GM12878 (cell line): Measurements from ENCODE around the gene PLEKHA5. TPM values are rescaled to one million over a fixed set of nuclear protein-coding genes. Genes with fewer than 3 reads are reported as not detected.

Experiments
- ATAC-seq: fragments of 200-7000 bp; cut with Tn5 transposase; 3 replicates; pipeline ENCODE4 v1.9.1; 2020; ENCODE audit warnings: mild to moderate bottlenecking, moderate library complexity
- BruUV-seq: library from RNA; stranded (reverse); fragments of 400-500 nt; replicated peaks from 2 replicates; lab custom pipeline; 2021; lab: Mats Ljungman, UMichigan
- CTCF ChIA-PET: fragments of 300-600 bp; sonication (Branson Sonifier 250); formaldehyde crosslinking; extraction: SDS; loops from one replicate; lab custom pipeline; 2021; ENCODE audit warnings: inconsistent platforms; lab: Yijun Ruan, JAX
- POLR2A ChIA-PET: fragments of 350-600 bp; formaldehyde crosslinking; extraction: SDS; loops from one replicate; lab custom pipeline; 2021; ENCODE audit warnings: inconsistent platforms; lab: Charles Lee
- RAD21 ChIA-PET: fragments of 300-600 bp; sonication (Branson Sonifier 250); formaldehyde crosslinking; loops from one replicate; lab custom pipeline; 2023; ENCODE audit warnings: antibody characterized with exemption; ENCODE audit not compliant: unreplicated experiment; lab: Charles Lee
- SMC1A ChIA-PET: fragments of 300-600 bp; sonication (Branson Sonifier 250); formaldehyde crosslinking; loops from one replicate; lab custom pipeline; 2023; ENCODE audit not compliant: unreplicated experiment, uncharacterized antibody; lab: Charles Lee
- DNase-seq: peaks from one replicate; pipeline ENCODE4 v3.0.0-alpha.2; 2011; ENCODE audit warnings: low read depth, low spot score
- FAIRE-seq: peaks from 3 replicates; lab custom pipeline; 2011; peaks lifted over from hg19 to GRCh38; lab: Jason Lieb, UNC
- H2AFZ ChIP-seq: 2 replicates; pipeline ENCODE4 v1.6.0; 2011; ENCODE audit warnings: low read depth, low read length, control low read depth; ENCODE audit not compliant: control insufficient read depth
- H3K27ac ChIP-seq: 2 replicates; pipeline ENCODE4 v1.5.1; 2011; ENCODE audit warnings: control low read depth; ENCODE audit not compliant: control insufficient read depth, insufficient read depth
- H3K27me3 ChIP-seq, 2 experiments: replicated peaks in 1 of 2; 2 replicates each; pipeline versions ENCODE4 v1.6.0 to v1.6.1; 2011; ENCODE audit warnings: low read length in 1 of 2; ENCODE audit not compliant: control insufficient read depth in 2 of 2, insufficient read depth in 2 of 2
- H3K36me3 ChIP-seq, 2 experiments: 2 replicates each; pipeline ENCODE4 v1.5.1; 2011; ENCODE audit warnings: low read length in 1 of 2; ENCODE audit not compliant: control insufficient read depth in 2 of 2, insufficient read depth in 2 of 2
- H3K4me1 ChIP-seq: 2 replicates; pipeline ENCODE4 v1.6.1; 2011; ENCODE audit warnings: mild to moderate bottlenecking, low read length, moderate library complexity, mixed read lengths; ENCODE audit not compliant: control insufficient read depth, insufficient read depth
- H3K4me2 ChIP-seq: 2 replicates; pipeline ENCODE4 v1.6.0; 2011; ENCODE audit warnings: control low read depth; ENCODE audit not compliant: control insufficient read depth, insufficient read depth
- H3K4me3 ChIP-seq: fragments of 200-600 bp; sonication (generic); 2 replicates; pipeline ENCODE4 v1.5.1; 2016
- H3K79me2 ChIP-seq: 2 replicates; pipeline ENCODE4 v1.6.0; 2011; ENCODE audit warnings: low read length; ENCODE audit not compliant: control insufficient read depth, insufficient read depth
- H3K9ac ChIP-seq: 2 replicates; pipeline ENCODE4 v1.8.0; 2011; ENCODE audit warnings: low read length, control low read depth, mixed read lengths; ENCODE audit not compliant: control insufficient read depth, insufficient read depth
- H3K9me3 ChIP-seq: replicated peaks from 3 replicates; pipeline ENCODE4 v1.5.1; 2011; ENCODE audit warnings: mild to moderate bottlenecking, low read length; ENCODE audit not compliant: control insufficient read depth, insufficient read depth
- H4K20me1 ChIP-seq: 2 replicates; pipeline ENCODE4 v1.6.0; 2011; ENCODE audit not compliant: control insufficient read depth, insufficient read depth
- CREB1 ChIP-seq: IDR thresholded peaks from 2 replicates; pipeline ENCODE4 v1.6.1; 2012; ENCODE audit warnings: low read depth, mild to moderate bottlenecking, inconsistent platforms
- HCFC1 ChIP-seq: fragments of 150-350 bp; IDR thresholded peaks from 2 replicates; pipeline ENCODE4 v1.6.1; 2014; ENCODE audit warnings: low read length
- IRF3 ChIP-seq: fragments of 450-650 bp; IDR thresholded peaks from 2 replicates; pipeline ENCODE4 v1.6.1; 2014; ENCODE audit warnings: mild to moderate bottlenecking
- MLLT1 ChIP-seq: fragments of 450-650 bp; IDR thresholded peaks from 2 replicates; pipeline ENCODE4 v1.6.1; 2016; ENCODE audit warnings: mild to moderate bottlenecking
- NFYA ChIP-seq: IDR thresholded peaks from 2 replicates; pipeline ENCODE4 v1.6.1; 2011; ENCODE audit warnings: low read depth, mild to moderate bottlenecking, low read length, improper control_type of control experiment, borderline replicate concordance
- NR2C2 ChIP-seq: IDR thresholded peaks from 2 replicates; pipeline ENCODE4 v1.6.1; 2011; ENCODE audit warnings: borderline replicate concordance, low read depth; ENCODE audit not compliant: control insufficient read depth, insufficient read length
- POU2F2 ChIP-seq: IDR thresholded peaks from 3 replicates; pipeline ENCODE4 v1.6.1; 2011; ENCODE audit warnings: low read depth, mild to moderate bottlenecking, low read length, borderline replicate concordance
- PRDM15 ChIP-seq: fragments of 450-650 bp; formaldehyde crosslinking; IDR thresholded peaks from 2 replicates; pipeline ENCODE4 v1.4.0; 2020; ENCODE audit warnings: mild to moderate bottlenecking, moderate library complexity
- SKIL ChIP-seq: fragments of 450-650 bp; IDR thresholded peaks from 2 replicates; pipeline ENCODE4 v1.6.1; 2017; ENCODE audit warnings: mild to moderate bottlenecking, low read depth, inconsistent platforms; ENCODE audit not compliant: poor library complexity, severe bottlenecking
- SREBF2 ChIP-seq: IDR thresholded peaks from 2 replicates; pipeline ENCODE4 v1.6.1; 2012; ENCODE audit warnings: mild to moderate bottlenecking, low read length
- YY1 ChIP-seq: IDR thresholded peaks from 2 replicates; pipeline ENCODE4 v1.6.1; 2011; ENCODE audit warnings: low read depth, mild to moderate bottlenecking, low read length
- ZBTB33 ChIP-seq: fragments of 450-650 bp; IDR thresholded peaks from 2 replicates; pipeline ENCODE4 v1.6.1; 2017; ENCODE audit warnings: mild to moderate bottlenecking
- ZNF622 ChIP-seq: fragments of 450-650 bp; IDR thresholded peaks from 2 replicates; pipeline ENCODE4 v1.6.1; 2017; ENCODE audit warnings: mild to moderate bottlenecking, inconsistent platforms
- WGBS: methylation state at CpG from one replicate; pipeline ENCODE4 v1.1.6; 2016; ENCODE audit warnings: low lambda C conversion rate; ENCODE audit not compliant: insufficient replicate concordance, insufficient coverage; ENCODE audit errors: missing lambda C conversion rate; 5-methylcytosine and 5-hydroxymethylcytosine counted together
- in situ Hi-C: fragments of 300-500 bp; cut with MboI; formaldehyde crosslinking; loops from 9 replicates; pipeline ENCODE4 v1.14.3; 2018; ENCODE audit warnings: mixed read lengths
- intact Hi-C: fragments of 100-400 bp; cut with micrococcal nuclease; formaldehyde crosslinking; loops from one replicate; pipeline ENCODE4 v1.14.2; 2022; ENCODE audit not compliant: unreplicated experiment
- polyA plus RNA-seq, 11 experiments: library from polyadenylated mRNA; depleted of rRNA in 4 of 11; unstranded in 6 of 11; stranded (reverse) in 5 of 11; fragments of >200 nt; fragmentation: Nextera tagmentation in 4 of 11; fragmentation: Illumina TruSeq in 1 of 11; extraction: Ambion mirVana in 4 of 11; extraction: Trizol in 1 of 11; gene quantifications; 1 replicate in 1 of 11; 2 replicates in 10 of 11; pipeline versions ENCODE4 v1.2.1 to v1.2.3, GENCODE V29; 2011 to 2016; ENCODE audit warnings: inconsistent platforms in 2 of 11, missing spikeins in 2 of 11, low read depth in 1 of 11
- total RNA-seq, 4 experiments: library from RNA; depleted of rRNA in 3 of 4; stranded (reverse); fragments of >200 nt in 3 of 4; fragmentation: Illumina TruSeq in 1 of 4; extraction: Trizol in 1 of 4; gene quantifications; 2 replicates each; pipeline versions ENCODE4 v1.2.1 to v1.2.3, GENCODE V29; 2013 to 2021

Gene PLEKHA5
- total and polyA plus RNA-seq, 10 of the 15 experiments (the other 5 are each of a cell fraction or from before 2014, with no cell fraction given): 0.09 to 0.33 (median 0.18) TPM; not detected in 3

GRCh38 chr12:19382563-19382962, 253.0 kb downstream of the PLEKHA5 start (continued):
- TF ChIP-seq ZBTB33: no peak

- RAD21 ChIA-PET: no interaction called here
- POLR2A ChIA-PET: no interaction called here
- TF ChIP-seq SKIL (no peak), MLLT1 (no peak), IRF3 (no peak), NR2C2 (no peak), POU2F2 (no peak), HCFC1 (no peak), NFYA (no peak), CREB1 (no peak), ZNF622 (no peak), YY1 (no peak), SREBF2 (no peak), PRDM15 (CRISPR knock-in tag) (no peak)
These were observed 257.6 kb downstream of the PLEKHA5 start for GRCh38 chr12:19387161-19387560.

More at GRCh38 chr12:19387161-19387560, 257.6 kb downstream of the PLEKHA5 start:
- SMC1A ChIA-PET: no interaction called here
- Histone ChIP-seq H3K4me1 (peaks cover 2% of the 10 kb centered on the region; the same call in 1 of the 2 replicates), H3K4me3 (no peak overlapping the region), H3K4me2 (no peak overlapping the region), H3K27me3 (no peaks in the 10 kb centered on the region), H3K36me3 (no peaks in the 10 kb centered on the region), H4K20me1 (no peaks in the 10 kb centered on the region), H3K9ac (no peak overlapping the region), H2AFZ (no peak overlapping the region), H3K27ac (no peak overlapping the region), H3K79me2 (no peaks in the 10 kb centered on the region), H3K9me3 (no peaks in the 10 kb centered on the region)
- CTCF ChIA-PET: no interaction called here
- intact Hi-C loops (loop anchor here (10.0 kb wide), 1 partner anchor 98 kb away; no protein-coding TSS in a partner anchor), in situ Hi-C loops (no loop called here)
- FAIRE-seq: no peak
- DNase-seq: no peak
- BruUV-seq: no TSS peak
- WGBS: 96% methylated on average over 2 of the region's 2 CpGs
- ATAC-seq: no peak
